Breast epithelium (tissue), 4 donors: ENCODE measurements around the gene RENBP. TPM values are rescaled to one million over a fixed set of nuclear protein-coding genes. Genes with fewer than 3 reads are reported as not detected.

ENCODE experiments used
- DNase-seq, 2 donors: peaks; one replicate each; pipeline ENCODE4 v3.0.0-alpha.2; 2019; ENCODE audit warnings: low spot score in 2 of 2
- H3K27ac ChIP-seq, 2 donors: fragments of 200-600 bp; sonication (generic) in 1 of 2; one replicate each; pipeline ENCODE4 v1.5.1; 2016 to 2019; ENCODE audit warnings: mild to moderate bottlenecking in 1 of 2
- H3K27me3 ChIP-seq, 2 donors: fragments of 200-600 bp; sonication (generic) in 1 of 2; one replicate each; pipeline versions ENCODE4 v1.5.1 to v1.6.0; 2017 to 2019; ENCODE audit warnings: control low read depth in 1 of 2, mild to moderate bottlenecking in 1 of 2
- H3K36me3 ChIP-seq: fragments of 200-600 bp; one replicate; pipeline ENCODE4 v1.5.1; 2019
- H3K4me1 ChIP-seq, 2 donors: fragments of 200-600 bp; sonication (generic); one replicate each; pipeline ENCODE4 v1.5.1; 2016 to 2019; ENCODE audit warnings: control low read depth in 1 of 2
- H3K4me3 ChIP-seq, 3 donors: fragments of 200-600 bp; sonication (generic); 1 replicate in 2 of 3; 2 replicates in 1 of 3; pipeline ENCODE4 v1.5.1; 2016 to 2019; ENCODE audit warnings: mild to moderate bottlenecking in 3 of 3, moderate library complexity in 2 of 3
- H3K9me3 ChIP-seq, 2 donors: fragments of 200-600 bp; sonication (generic) in 1 of 2; one replicate each; pipeline ENCODE4 v1.5.1; 2016 to 2019; ENCODE audit warnings: control low read depth in 1 of 2
- POLR2A ChIP-seq: fragments of 450-650 bp; IDR thresholded peaks from one replicate; pipeline ENCODE4 v1.6.1; 2016; ENCODE audit warnings: antibody characterized with exemption, mild to moderate bottlenecking, moderate library complexity
- POLR2AphosphoS5 ChIP-seq, 3 donors: sonication (generic); formaldehyde crosslinking; IDR thresholded peaks; one replicate each; pipeline ENCODE4 v1.6.1; 2017; ENCODE audit warnings: antibody characterized with exemption in 3 of 3
- intact Hi-C: fragments of 100-400 bp; cut with DNase I; formaldehyde crosslinking; loops from one replicate; pipeline ENCODE4 v1.15.1; 2023; ENCODE audit warnings: low total_unique reads
- total RNA-seq, 3 donors: library from RNA; depleted of rRNA; stranded (reverse); fragments of >200 nt; gene quantifications; one replicate each; pipeline ENCODE4 v1.1.0, GENCODE V29; 2016
- TF ChIP-seq, protein P1 (sequence below), 3 donors: fragments of 450-650 bp; IDR thresholded peaks; one replicate each; pipeline ENCODE4 v1.5.1; 2016 to 2017; ENCODE audit warnings: antibody characterized with exemption in 3 of 3, mild to moderate bottlenecking in 3 of 3, moderate library complexity in 3 of 3

Gene RENBP
- total RNA-seq, 3 donors from 2014 or later = 6.6 to 50.7 (median 6.9) TPM

DNA sequence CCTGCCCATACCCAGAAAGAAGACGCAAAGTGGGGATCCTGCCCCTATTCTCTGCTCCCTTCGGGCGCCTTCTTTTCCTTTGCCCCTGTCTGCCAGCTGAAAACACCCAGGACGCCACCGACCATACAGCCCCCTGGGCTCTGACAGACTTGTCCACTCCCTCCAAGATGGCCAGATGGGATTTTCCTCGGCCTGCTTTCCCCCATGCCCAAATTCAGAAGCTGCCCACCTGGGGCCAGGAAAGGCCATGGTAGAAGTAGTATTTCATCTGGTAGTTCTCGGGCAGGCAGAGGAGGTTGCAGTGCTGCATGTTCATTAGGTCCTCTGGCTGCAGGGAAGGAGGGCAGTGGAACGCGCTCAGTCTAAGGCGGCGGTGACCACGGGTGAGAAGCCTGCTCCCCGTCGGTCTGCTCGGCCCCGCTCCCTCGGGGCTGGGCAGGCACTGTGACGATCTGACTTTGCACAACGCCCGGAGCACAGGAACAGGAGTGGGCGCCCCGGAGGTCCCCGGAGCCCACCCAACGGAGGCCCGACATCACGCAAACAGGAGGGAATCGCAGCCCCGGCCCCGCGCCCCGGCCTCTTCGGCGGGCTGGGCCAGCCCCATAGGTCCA, 10.2 kb downstream of the RENBP start:
- TF ChIP-seq POLR2AphosphoS5 (IDR thresholded peaks at IDR 0.05) (no peak), POLR2A (no peak)
- TF ChIP-seq, protein P1, sequence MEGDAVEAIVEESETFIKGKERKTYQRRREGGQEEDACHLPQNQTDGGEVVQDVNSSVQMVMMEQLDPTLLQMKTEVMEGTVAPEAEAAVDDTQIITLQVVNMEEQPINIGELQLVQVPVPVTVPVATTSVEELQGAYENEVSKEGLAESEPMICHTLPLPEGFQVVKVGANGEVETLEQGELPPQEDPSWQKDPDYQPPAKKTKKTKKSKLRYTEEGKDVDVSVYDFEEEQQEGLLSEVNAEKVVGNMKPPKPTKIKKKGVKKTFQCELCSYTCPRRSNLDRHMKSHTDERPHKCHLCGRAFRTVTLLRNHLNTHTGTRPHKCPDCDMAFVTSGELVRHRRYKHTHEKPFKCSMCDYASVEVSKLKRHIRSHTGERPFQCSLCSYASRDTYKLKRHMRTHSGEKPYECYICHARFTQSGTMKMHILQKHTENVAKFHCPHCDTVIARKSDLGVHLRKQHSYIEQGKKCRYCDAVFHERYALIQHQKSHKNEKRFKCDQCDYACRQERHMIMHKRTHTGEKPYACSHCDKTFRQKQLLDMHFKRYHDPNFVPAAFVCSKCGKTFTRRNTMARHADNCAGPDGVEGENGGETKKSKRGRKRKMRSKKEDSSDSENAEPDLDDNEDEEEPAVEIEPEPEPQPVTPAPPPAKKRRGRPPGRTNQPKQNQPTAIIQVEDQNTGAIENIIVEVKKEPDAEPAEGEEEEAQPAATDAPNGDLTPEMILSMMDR (IDR thresholded peaks at IDR 0.05) = no peak
- Histone ChIP-seq H3K36me3 (no peaks in the 10 kb centered on the region), H3K27me3 (peaks cover 0 to 14% of the 10 kb centered on the region in 2 donors), H3K4me1 (no peaks in the 10 kb centered on the region), H3K27ac (peak overlapping the region in 1 of 2 donors; percentile 52), H3K4me3 (peak overlapping the region; percentile 62 to 88 (median 63)), H3K9me3 (no peaks in the 10 kb centered on the region)
- DNase-seq = no peak
- intact Hi-C loops = no loop called here

DNA sequence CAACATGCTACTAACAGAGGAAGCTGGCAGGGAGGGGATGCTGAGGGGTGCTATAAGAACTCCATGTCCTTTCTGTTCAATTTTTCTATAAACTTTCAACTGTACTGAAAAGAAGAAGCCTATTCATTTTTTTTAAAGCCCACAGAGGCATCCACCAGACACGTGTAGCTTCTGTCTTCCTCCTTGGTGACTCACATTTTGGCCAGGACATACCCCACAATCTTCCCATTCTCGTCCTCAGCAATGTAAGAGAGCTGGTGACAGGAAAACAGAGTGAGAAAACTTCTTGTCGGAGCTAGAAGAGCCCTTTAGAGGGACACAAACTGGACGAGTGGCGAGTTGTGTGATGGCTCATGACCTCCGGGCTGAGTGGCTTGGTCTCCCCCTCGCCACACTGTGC, 10.7 kb downstream of the RENBP start:
- Histone ChIP-seq H3K27ac (no peak overlapping the region), H3K36me3 (no peaks in the 10 kb centered on the region), H3K9me3 (no peaks in the 10 kb centered on the region), H3K27me3 (peaks cover 0 to 14% of the 10 kb centered on the region in 2 donors), H3K4me3 (peak overlapping the region; percentile 62 to 88 (median 63)), H3K4me1 (no peaks in the 10 kb centered on the region)
- no peak for DNase-seq
- intact Hi-C loops = no loop called here
- TF ChIP-seq, protein P1 (IDR thresholded peaks at IDR 0.05) = no peak
- TF ChIP-seq POLR2AphosphoS5 (IDR thresholded peaks at IDR 0.05) = no peak
- no peak for TF ChIP-seq POLR2A

DNA sequence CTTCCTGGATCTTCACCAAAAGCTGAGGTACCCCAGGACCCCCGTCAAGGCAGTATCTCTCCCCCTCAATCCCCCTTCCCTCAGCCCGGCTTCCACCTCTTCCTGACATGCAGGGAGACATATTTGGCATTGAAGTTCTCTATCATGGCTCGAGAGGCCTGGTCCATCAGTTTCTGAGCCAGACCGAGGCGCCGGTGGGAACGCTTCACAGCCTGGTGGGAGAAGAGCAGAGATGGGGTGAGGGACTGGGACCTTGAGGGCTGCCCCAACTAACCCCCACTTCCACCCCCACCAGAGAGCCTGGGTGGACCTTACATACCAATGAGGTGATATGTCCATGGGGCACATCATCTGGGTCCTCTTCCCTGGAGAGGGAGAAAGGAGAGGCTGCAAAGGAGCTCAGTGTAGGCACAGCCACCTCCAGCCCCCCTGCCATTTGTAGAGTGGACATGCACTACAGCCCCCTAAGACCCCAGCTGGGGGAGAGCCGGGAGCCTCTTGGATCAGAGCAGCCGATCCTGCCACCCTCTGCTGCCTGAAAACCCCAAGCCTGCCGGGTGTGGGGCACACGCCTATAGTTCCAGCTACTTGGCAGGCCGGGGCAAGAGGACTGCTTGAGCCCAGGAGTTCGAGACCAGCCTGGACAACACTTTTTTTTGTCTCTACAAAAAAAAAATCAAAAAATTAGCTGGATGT, 12.1 kb downstream of the RENBP start:
- no peaks in the 10 kb centered on the region for H3K4me1 ChIP-seq
- intact Hi-C loops = no loop called here
- no peak overlapping the region for H3K4me3 ChIP-seq
- no peak for DNase-seq
- peaks cover 0 to 19% of the 10 kb centered on the region in 2 donors for H3K27me3 ChIP-seq
- H3K9me3 ChIP-seq = no peaks in the 10 kb centered on the region
- no peak for TF ChIP-seq POLR2AphosphoS5 (IDR thresholded peaks at IDR 0.05)
- TF ChIP-seq, protein P1 (IDR thresholded peaks at IDR 0.05) = no peak
- TF ChIP-seq POLR2A = no peak
- no peak overlapping the region for H3K27ac ChIP-seq
- no peaks in the 10 kb centered on the region for H3K36me3 ChIP-seq

DNA sequence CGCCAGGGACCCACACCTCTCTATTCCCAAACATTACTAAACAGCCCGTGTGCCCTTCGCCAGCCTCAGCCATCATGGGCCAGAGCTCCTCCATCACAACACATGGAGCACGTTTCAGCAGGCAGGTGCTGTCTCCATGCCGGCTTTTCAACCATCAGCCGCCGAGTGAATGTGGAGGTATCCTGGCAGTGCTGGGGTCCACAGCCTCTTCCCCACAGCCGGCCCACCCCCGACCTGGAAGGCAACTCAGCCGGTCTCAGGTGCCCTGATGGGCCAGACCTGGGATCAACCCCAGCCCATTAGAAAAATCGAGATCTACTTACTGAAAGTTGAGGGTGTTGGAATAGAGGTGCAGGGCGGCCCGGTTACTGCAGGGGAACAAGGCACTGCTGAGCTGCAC, 12.7 kb downstream of the RENBP start:
- TF ChIP-seq POLR2A = no peak
- no peak for DNase-seq
- H3K27ac ChIP-seq = no peak overlapping the region
- no peaks in the 10 kb centered on the region for H3K9me3 ChIP-seq
- no peaks in the 10 kb centered on the region for H3K36me3 ChIP-seq
- H3K27me3 ChIP-seq = peaks cover 0 to 21% of the 10 kb centered on the region in 2 donors
- no peaks in the 10 kb centered on the region for H3K4me1 ChIP-seq
- no peak overlapping the region for H3K4me3 ChIP-seq
- intact Hi-C loops = no loop called here

DNA sequence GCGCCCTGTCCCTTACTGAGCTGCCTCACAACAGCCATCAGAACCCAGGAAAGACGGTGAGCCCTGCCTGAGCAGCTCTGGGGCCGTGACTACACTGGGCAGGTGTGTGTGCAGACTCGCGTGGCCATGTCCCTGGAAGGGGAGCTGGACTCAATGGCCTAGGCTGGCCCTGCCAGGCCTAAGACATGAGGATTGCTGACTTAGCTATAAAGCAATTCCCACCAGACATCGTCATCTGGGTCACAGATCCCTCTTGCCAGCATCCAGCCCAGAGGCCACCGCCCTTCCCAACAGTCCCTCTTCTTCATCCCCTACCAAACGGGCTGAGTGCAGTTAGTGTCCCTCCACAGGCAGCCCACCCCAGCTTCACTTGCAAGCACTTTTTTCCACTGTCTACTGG, 13.3 kb downstream of the RENBP start:
- Histone ChIP-seq H3K27me3 (peaks cover 0 to 21% of the 10 kb centered on the region in 2 donors), H3K27ac (no peak overlapping the region), H3K9me3 (no peaks in the 10 kb centered on the region), H3K36me3 (no peaks in the 10 kb centered on the region), H3K4me3 (no peak overlapping the region), H3K4me1 (no peaks in the 10 kb centered on the region)
- intact Hi-C loops = no loop called here
- TF ChIP-seq POLR2A = no peak
- TF ChIP-seq, protein P1 (IDR thresholded peaks at IDR 0.05) = no peak
- TF ChIP-seq POLR2AphosphoS5 (IDR thresholded peaks at IDR 0.05) = no peak
- DNase-seq = no peak
